ENCODE data around the gene KRTAP12-4. TPM values are rescaled to one million over a fixed set of nuclear protein-coding genes. Genes with fewer than 3 reads are reported as not detected.
"Not testable (repeated sequence)": the region's sequence is repeated elsewhere in the genome, so short reads cannot be mapped to it uniquely, and the experiment has no call there.

Gene KRTAP12-4
- total RNA-seq, 1 experiment from 2014 or later = not detected

- Histone ChIP-seq H3K4me3 (ENCODE audit: insufficient read depth, low read depth, low read length) (no peak overlapping the region), H3K27me3 (ENCODE audit: control insufficient read depth, insufficient read depth, low read length) (no peaks in the 10 kb centered on the region), H3K36me3 (replicated peaks; ENCODE audit: control insufficient read depth, insufficient read depth, low read length) (no peaks in the 10 kb centered on the region)
- DNase-seq = peak; percentile 76
These were observed 1.3 kb downstream of the KRTAP12-4 start for GRCh38 chr21:44653123-44653522.

- no peaks in the 10 kb centered on the region for H3K36me3 ChIP-seq (replicated peaks; ENCODE audit: control insufficient read depth, insufficient read depth, low read length)
These were observed 3.3 kb downstream of the KRTAP12-4 start for GRCh38 chr21:44650973-44651675.

GRCh38 chr21:44650265-44650972, 4.0 kb downstream of the KRTAP12-4 start:
- Histone ChIP-seq H3K36me3 (replicated peaks; ENCODE audit: control insufficient read depth, insufficient read depth, low read length) (no peaks in the 10 kb centered on the region), H3K4me3 (ENCODE audit: insufficient read depth, low read depth, low read length) (no peak overlapping the region), H3K27me3 (ENCODE audit: control insufficient read depth, insufficient read depth, low read length) (no peaks in the 10 kb centered on the region)
- DNase-seq = no peak

More at GRCh38 chr21:44650973-44651675, 3.3 kb downstream of the KRTAP12-4 start:
- Histone ChIP-seq H3K27me3 (ENCODE audit: control insufficient read depth, insufficient read depth, low read length) (no peaks in the 10 kb centered on the region), H3K4me3 (ENCODE audit: insufficient read depth, low read depth, low read length) (no peak overlapping the region)
- DNase-seq = no peak

GRCh38 chr21:44649521-44650100, 4.8 kb downstream of the KRTAP12-4 start:
- H3K36me3 ChIP-seq (replicated peaks; ENCODE audit: control insufficient read depth, insufficient read depth, low read length) = no peaks in the 10 kb centered on the region
- H3K4me3 ChIP-seq (ENCODE audit: insufficient read depth, low read depth, low read length) = no peak overlapping the region
- H3K27me3 ChIP-seq (ENCODE audit: control insufficient read depth, insufficient read depth, low read length) = no peaks in the 10 kb centered on the region
- DNase-seq = no peak

- DNase-seq = peak; percentile 61
- H3K27me3 ChIP-seq (ENCODE audit: control insufficient read depth, insufficient read depth, low read length) = no peaks in the 10 kb centered on the region
- H3K36me3 ChIP-seq (replicated peaks; ENCODE audit: control insufficient read depth, insufficient read depth, low read length) = no peaks in the 10 kb centered on the region
- H3K4me3 ChIP-seq (ENCODE audit: insufficient read depth, low read depth, low read length) = no peak overlapping the region
These were observed 5.7 kb downstream of the KRTAP12-4 start for GRCh38 chr21:44648557-44649311.

- peak; percentile 57 for DNase-seq
- no peaks in the 10 kb centered on the region for H3K36me3 ChIP-seq (replicated peaks; ENCODE audit: control insufficient read depth, insufficient read depth, low read length)
These were observed 7.3 kb downstream of the KRTAP12-4 start for GRCh38 chr21:44647222-44647552.

GRCh38 chr21:44646366-44647221, 7.9 kb downstream of the KRTAP12-4 start, which contains the start of gene KRTAP10-11:
Gene KRTAP10-11 (plus strand): TSS chr21:44646414. CDS start chr21:44646459, 45 bp downstream.
- not testable (repeated sequence) for H3K36me3 ChIP-seq (replicated peaks; ENCODE audit: control insufficient read depth, insufficient read depth, low read length); DNase-seq; H3K27me3 ChIP-seq (ENCODE audit: control insufficient read depth, insufficient read depth, low read length); H3K4me3 ChIP-seq (ENCODE audit: insufficient read depth, low read depth, low read length)

More at GRCh38 chr21:44647222-44647552, 7.3 kb downstream of the KRTAP12-4 start:
- Histone ChIP-seq H3K27me3 (ENCODE audit: control insufficient read depth, insufficient read depth, low read length) (no peaks in the 10 kb centered on the region), H3K4me3 (ENCODE audit: insufficient read depth, low read depth, low read length) (no peak overlapping the region)

- Histone ChIP-seq H3K36me3 (replicated peaks; ENCODE audit: control insufficient read depth, insufficient read depth, low read length) (no peaks in the 10 kb centered on the region), H3K27me3 (ENCODE audit: control insufficient read depth, insufficient read depth, low read length) (no peaks in the 10 kb centered on the region), H3K4me3 (ENCODE audit: insufficient read depth, low read depth, low read length) (no peak overlapping the region)
- no peak for DNase-seq
These were observed 9.6 kb downstream of the KRTAP12-4 start for GRCh38 chr21:44644878-44645277.

- DNase-seq = no peak
- no peak overlapping the region for H3K4me3 ChIP-seq (ENCODE audit: insufficient read depth, low read depth, low read length)
These were observed 10.6 kb downstream of the KRTAP12-4 start for GRCh38 chr21:44643741-44644310.

GRCh38 chr21:44640761-44641160, 13.7 kb downstream of the KRTAP12-4 start:
- no peaks in the 10 kb centered on the region for H3K27me3 ChIP-seq (ENCODE audit: control insufficient read depth, insufficient read depth, low read length)
- no peak for DNase-seq

More at GRCh38 chr21:44643741-44644310, 10.6 kb downstream of the KRTAP12-4 start:
- no peaks in the 10 kb centered on the region for H3K36me3 ChIP-seq (replicated peaks; ENCODE audit: control insufficient read depth, insufficient read depth, low read length)
- no peaks in the 10 kb centered on the region for H3K27me3 ChIP-seq (ENCODE audit: control insufficient read depth, insufficient read depth, low read length)

GRCh38 chr21:44639331-44639655, 15.2 kb downstream of the KRTAP12-4 start:
- Histone ChIP-seq H3K4me3 (ENCODE audit: insufficient read depth, low read depth, low read length) (no peak overlapping the region), H3K27me3 (ENCODE audit: control insufficient read depth, insufficient read depth, low read length) (no peaks in the 10 kb centered on the region), H3K36me3 (replicated peaks; ENCODE audit: control insufficient read depth, insufficient read depth, low read length) (no peaks in the 10 kb centered on the region)
- no peak for DNase-seq

More at GRCh38 chr21:44640761-44641160, 13.7 kb downstream of the KRTAP12-4 start:
- Histone ChIP-seq H3K36me3 (replicated peaks; ENCODE audit: control insufficient read depth, insufficient read depth, low read length) (no peaks in the 10 kb centered on the region), H3K4me3 (ENCODE audit: insufficient read depth, low read depth, low read length) (no peak overlapping the region)

GRCh38 chr21:44638506-44639330, 15.7 kb downstream of the KRTAP12-4 start:
- not testable (repeated sequence) for H3K36me3 ChIP-seq (replicated peaks; ENCODE audit: control insufficient read depth, insufficient read depth, low read length); H3K27me3 ChIP-seq (ENCODE audit: control insufficient read depth, insufficient read depth, low read length); H3K4me3 ChIP-seq (ENCODE audit: insufficient read depth, low read depth, low read length); DNase-seq

- H3K27me3 ChIP-seq (ENCODE audit: control insufficient read depth, insufficient read depth, low read length); H3K36me3 ChIP-seq (replicated peaks; ENCODE audit: control insufficient read depth, insufficient read depth, low read length); H3K4me3 ChIP-seq (ENCODE audit: insufficient read depth, low read depth, low read length); DNase-seq: not testable (repeated sequence)
These were observed 16.6 kb downstream of the KRTAP12-4 start for GRCh38 chr21:44637851-44638348.

All from H7 (cell line).